Ectodermal cell (in vitro differentiated cells): ENCODE data around the gene AGFG1.
"Not testable (repeated sequence)": the region's sequence is repeated elsewhere in the genome, so short reads cannot be mapped to it uniquely, and the experiment has no call there.

Experiments used
- H3K27ac ChIP-seq: 2 replicates; pipeline ENCODE4 v1.7.0; 2013; ENCODE audit warnings: mild to moderate bottlenecking, low read depth, low read length; ENCODE audit not compliant: insufficient read depth, poor library complexity, severe bottlenecking
- H3K27me3 ChIP-seq: 2 replicates; pipeline ENCODE4 v1.7.0; 2013; ENCODE audit warnings: mild to moderate bottlenecking, low read length; ENCODE audit not compliant: insufficient read depth, control insufficient read depth, poor library complexity, severe bottlenecking
- H3K36me3 ChIP-seq: one replicate; pipeline ENCODE4 v1.7.0; 2013; ENCODE audit warnings: low read length; ENCODE audit not compliant: control insufficient read depth, insufficient read depth
- H3K4me1 ChIP-seq: one replicate; pipeline ENCODE4 v1.7.0; 2013; ENCODE audit warnings: low read length; ENCODE audit not compliant: control insufficient read depth, insufficient read depth
- H3K4me3 ChIP-seq: 2 replicates; pipeline ENCODE4 v1.7.0; 2013; ENCODE audit warnings: low read depth, low read length, control low read depth; ENCODE audit not compliant: insufficient read depth
- H3K9me3 ChIP-seq: 2 replicates; pipeline ENCODE4 v1.7.0; 2013; ENCODE audit warnings: mild to moderate bottlenecking, low read length, moderate library complexity; ENCODE audit not compliant: control insufficient read depth
- WGBS, 2 experiments: methylation state at CpG; one replicate each; pipeline ENCODE4 v1.1.7; 2013; ENCODE audit warnings: missing lambda C conversion rate in 2 of 2; 5-methylcytosine and 5-hydroxymethylcytosine counted together

AGFG1 gene

GRCh38 chr2:227597036-227597435 is 125.1 kb downstream of the AGFG1 start:
- Histone ChIP-seq H3K4me1 (no peaks in the 10 kb centered on the region), H3K27ac (no peak overlapping the region), H3K36me3 (no peaks in the 10 kb centered on the region), H3K9me3 (no peaks in the 10 kb centered on the region), H3K4me3 (no peak overlapping the region), H3K27me3 (no peaks in the 10 kb centered on the region)

- no peaks in the 10 kb centered on the region for H3K9me3 ChIP-seq
- no peak overlapping the region for H3K4me3 ChIP-seq
- no peaks in the 10 kb centered on the region for H3K36me3 ChIP-seq
- no peaks in the 10 kb centered on the region for H3K27me3 ChIP-seq
- 68 to 76% methylated on average over 4 of the region's 4 CpGs for WGBS, 2 experiments
- H3K4me1 ChIP-seq: no peaks in the 10 kb centered on the region
- H3K27ac ChIP-seq: no peak overlapping the region
These were observed 126.0 kb downstream of the AGFG1 start for GRCh38 chr2:227597998-227598397.

GRCh38 chr2:227598835-227599503 is 127.0 kb downstream of the AGFG1 start, which contains the start of gene SCYGR2:
Gene SCYGR2, plus strand, starts transcription at chr2:227598893. Its CDS starts 0 bp downstream, at chr2:227598893.
- not testable (repeated sequence) for H3K9me3 ChIP-seq, H3K4me1 ChIP-seq, H3K36me3 ChIP-seq, H3K27ac ChIP-seq, H3K4me3 ChIP-seq, H3K27me3 ChIP-seq
- 90 to 94% methylated on average over 16 of the region's 16 CpGs for WGBS, 2 experiments

DNA sequence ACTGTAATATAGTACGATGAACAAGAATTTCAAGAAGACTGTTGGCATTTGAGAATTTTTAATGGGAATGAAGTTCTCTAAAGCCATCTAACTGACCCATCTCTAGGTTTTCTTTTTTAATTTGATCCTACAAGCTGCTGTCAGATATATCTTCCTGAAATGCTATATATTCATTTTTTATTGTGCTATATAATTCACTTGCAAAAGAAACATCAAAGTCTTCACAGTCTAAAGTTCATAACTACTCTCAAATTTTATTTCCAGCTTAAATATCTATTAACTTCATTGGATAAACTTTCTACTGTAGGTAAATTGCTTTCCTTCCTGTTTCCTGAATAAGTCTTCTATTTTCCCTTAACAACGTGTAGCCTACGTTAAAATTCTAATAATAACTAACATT is 130.4 kb downstream of the AGFG1 start:
- WGBS, 2 experiments: 100% methylated on average over 3 of the region's 3 CpGs; no CpG with 5 or more reads in 1 of the 2 experiments
- Histone ChIP-seq H3K4me1 (no peaks in the 10 kb centered on the region), H3K36me3 (no peaks in the 10 kb centered on the region), H3K27ac (no peak overlapping the region), H3K27me3 (no peaks in the 10 kb centered on the region), H3K9me3 (no peaks in the 10 kb centered on the region), H3K4me3 (no peak overlapping the region)

DNA sequence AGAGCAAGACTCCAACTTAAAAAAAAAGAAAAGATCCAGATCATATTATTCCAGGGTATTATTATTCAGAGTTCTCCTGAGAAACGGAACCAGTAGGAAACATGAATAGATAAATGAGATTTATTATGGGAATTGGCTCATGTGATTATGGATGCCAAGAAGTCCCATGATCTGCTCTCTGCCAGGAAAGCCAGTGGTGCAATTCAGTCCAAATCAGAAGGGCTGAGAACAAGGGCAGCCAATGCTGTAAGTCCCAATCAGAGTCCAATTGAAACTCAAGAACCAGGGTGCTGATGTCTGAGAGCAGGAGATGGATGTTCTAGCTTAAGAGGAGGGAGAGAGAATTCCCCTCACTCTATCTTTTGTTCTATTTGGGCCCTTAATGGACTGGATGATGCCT is 134.5 kb downstream of the AGFG1 start:
- WGBS, 2 experiments: 92 to 96% methylated on average over 1 of the region's 1 CpG
- no peak overlapping the region for H3K27ac ChIP-seq

GRCh38 chr2:227607941-227608340 is 136.0 kb downstream of the AGFG1 start:
- Histone ChIP-seq H3K27me3 (no peaks in the 10 kb centered on the region), H3K4me3 (no peak overlapping the region), H3K4me1 (no peaks in the 10 kb centered on the region), H3K9me3 (no peaks in the 10 kb centered on the region), H3K36me3 (no peaks in the 10 kb centered on the region), H3K27ac (no peak overlapping the region)
- WGBS, 2 experiments: 66 to 74% methylated on average over 3 of the region's 3 CpGs

More for the DNA sequence above, 134.5 kb downstream of the AGFG1 start:
- H3K4me1 ChIP-seq: no peaks in the 10 kb centered on the region
- no peaks in the 10 kb centered on the region for H3K9me3 ChIP-seq
- H3K36me3 ChIP-seq: no peaks in the 10 kb centered on the region
- H3K4me3 ChIP-seq: no peak overlapping the region
- no peaks in the 10 kb centered on the region for H3K27me3 ChIP-seq

GRCh38 chr2:227608561-227609338 is 136.8 kb downstream of the AGFG1 start:
- Histone ChIP-seq H3K4me3 (no peak overlapping the region), H3K9me3 (no peaks in the 10 kb centered on the region), H3K27ac (no peak overlapping the region), H3K36me3 (no peaks in the 10 kb centered on the region), H3K4me1 (no peaks in the 10 kb centered on the region), H3K27me3 (no peaks in the 10 kb centered on the region)
- 87 to 91% methylated on average over 13 to 15 of the region's 16 CpGs for WGBS, 2 experiments

DNA sequence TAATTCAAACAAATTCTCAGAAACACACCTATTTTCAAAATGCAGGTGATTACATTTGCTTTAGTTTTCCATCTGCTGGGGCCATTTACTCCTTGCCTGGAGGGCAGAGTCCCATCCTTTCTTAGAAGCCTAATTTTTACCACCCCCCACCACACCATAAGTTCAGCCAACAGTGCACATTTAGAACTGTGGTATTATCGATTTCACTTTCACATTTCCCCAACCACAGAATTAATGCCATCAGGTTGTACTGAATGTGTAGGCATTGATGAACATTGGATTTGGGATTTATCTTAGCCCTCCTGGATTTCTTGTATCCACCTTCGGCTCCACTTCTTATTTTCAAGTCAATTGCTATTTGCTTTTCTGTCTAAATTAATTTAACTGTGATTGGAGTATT is 138.2 kb downstream of the AGFG1 start:
- Histone ChIP-seq H3K4me3 (no peak overlapping the region), H3K9me3 (no peaks in the 10 kb centered on the region), H3K4me1 (no peaks in the 10 kb centered on the region), H3K27ac (no peak overlapping the region), H3K27me3 (no peaks in the 10 kb centered on the region), H3K36me3 (no peaks in the 10 kb centered on the region)
- 100% methylated on average over 1 to 2 of the region's 2 CpGs for WGBS, 2 experiments
